GM19193 (cell line): Measurements from ENCODE around the gene DCLK2.

ENCODE experiments used
- POLR2A ChIP-seq: IDR thresholded peaks from 4 replicates; pipeline ENCODE4 v1.6.1; 2011; ENCODE audit not compliant: insufficient read depth, insufficient read length; ENCODE audit errors: extremely low read depth

DCLK2 gene

DNA sequence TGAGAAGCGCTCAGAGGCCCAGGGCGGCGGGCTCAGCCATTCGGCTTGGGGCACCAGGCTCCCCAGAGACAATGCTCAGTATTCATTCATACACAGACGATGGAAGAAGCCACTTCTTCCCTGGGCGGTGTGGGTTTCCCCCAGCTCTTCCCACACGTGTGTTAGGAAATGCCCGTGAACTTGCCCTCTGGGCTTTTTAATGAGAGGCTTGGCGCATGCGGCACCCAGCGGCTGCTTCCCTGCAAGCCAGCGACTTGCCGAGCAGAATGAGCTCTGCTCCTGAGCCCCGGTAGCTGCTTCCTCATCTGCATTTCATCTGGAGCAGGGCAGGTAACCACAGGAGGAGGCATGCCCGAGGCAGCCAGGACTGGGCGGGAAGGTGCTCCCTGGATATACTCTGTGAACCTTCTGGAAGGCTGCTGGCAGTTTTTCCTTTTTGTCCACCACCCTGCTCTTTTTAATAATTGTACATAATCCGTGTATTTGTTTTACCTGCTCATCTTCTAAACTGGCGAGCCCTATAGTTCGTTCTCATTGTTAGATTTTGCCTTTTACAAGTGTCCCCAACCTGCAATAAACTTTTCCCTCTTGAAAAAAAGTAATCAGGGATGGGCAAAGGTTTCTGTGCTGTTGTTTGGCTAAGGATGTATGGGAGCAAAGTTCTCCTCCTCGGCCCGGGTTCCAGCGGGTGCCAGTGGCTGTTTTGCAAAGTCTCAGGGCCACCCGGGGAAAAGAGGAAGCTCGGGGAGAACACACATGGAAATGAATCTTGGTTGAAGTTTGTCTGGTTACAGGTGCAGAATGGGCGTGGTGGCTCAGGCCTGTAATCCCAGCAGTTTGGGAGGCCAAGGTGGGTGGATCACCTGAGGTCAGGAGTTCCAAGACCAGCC is 178.8 kb downstream of the DCLK2 start:
- no peak for TF ChIP-seq POLR2A

DNA sequence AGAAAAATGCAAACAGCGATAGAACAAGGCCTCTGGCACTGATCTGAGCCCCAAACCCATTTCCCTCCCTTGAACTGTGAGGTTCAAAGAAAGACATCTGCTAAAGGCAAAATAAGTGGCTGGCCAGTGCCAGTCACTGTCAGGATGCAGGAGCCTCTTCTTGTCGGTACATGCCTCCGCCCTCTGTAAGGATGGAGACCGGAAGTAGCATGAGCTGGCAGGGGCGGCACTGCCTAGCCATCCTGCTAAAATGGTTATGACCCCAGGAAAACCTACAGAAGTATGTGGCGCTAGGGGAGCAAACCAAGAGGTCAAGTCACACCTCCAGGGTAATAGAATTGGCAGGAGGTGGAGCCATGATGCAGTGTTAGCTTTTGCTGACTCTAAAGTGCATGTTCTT is 180.3 kb downstream of the DCLK2 start:
- no peak for TF ChIP-seq POLR2A

GRCh38 chr4:150259861-150260567 is 181.8 kb downstream of the DCLK2 start:
- TF ChIP-seq POLR2A, result no peak

DNA sequence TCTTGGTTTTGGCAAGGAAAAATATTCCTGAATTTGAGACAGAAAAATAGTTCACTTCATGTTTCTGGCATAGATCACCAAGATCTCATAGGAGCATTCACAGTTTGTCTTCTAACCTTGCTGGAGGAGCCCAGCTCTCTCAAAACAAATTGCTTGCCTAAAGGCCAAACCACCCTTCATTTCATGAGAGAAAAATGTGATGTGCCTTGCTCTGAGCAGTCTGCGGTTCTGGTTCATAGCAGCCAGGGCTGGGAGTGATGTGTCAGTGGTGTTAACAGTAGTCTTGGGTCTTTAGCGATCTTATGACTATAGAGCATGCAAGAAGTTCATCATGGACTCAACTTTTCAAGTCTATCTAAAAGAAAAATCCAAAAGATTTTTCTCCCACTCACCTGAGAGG is 183.3 kb downstream of the DCLK2 start:
- TF ChIP-seq POLR2A, result no peak

- TF ChIP-seq POLR2A, result no peak
These were observed 184.4 kb downstream of the DCLK2 start for GRCh38 chr4:150262611-150263010.

DNA sequence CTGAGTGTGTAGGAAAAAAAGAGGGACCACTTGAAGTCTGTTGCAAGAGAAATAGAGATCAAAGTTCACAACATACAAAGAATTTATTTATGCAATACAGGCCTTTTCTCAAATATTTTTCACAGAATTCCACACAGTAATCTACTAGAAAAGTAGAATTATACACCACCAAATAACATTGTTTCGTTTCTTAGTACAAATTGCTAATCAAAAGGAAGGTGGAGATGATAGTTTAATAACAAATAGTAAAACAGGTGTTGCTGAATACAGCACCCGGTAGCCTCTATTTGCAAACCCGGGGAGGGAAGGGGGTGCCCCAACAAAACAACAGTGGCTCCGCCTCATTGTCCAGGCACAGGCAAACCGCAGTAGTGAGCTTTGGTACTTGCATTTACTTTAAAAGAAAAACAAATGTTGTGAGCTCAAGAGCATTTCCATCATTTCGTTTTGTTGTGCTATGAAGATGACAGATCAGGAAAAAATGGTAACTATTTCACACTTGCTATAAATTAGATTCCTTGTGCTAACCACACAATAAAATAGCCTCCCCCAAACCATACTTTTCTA is 186.4 kb downstream of the DCLK2 start:
- TF ChIP-seq POLR2A, result no peak

DNA sequence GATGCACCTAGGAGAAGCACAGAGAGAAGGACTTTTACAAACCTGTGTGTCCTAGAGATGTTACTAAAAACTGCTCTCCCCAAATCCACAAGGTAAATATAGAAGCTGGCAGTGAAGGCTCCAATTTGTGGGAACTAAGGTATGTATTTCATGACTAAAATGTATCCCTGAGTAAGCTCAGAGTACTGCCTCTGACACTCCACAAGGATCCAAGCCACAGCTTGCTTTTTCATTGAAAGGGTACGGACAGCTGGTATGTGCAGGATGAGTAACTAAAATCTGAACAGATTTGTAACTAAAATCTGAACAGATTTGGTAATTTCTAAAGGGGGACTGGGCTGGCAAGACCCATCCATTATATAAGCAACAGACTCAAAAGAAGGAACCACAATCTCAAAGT is 187.6 kb downstream of the DCLK2 start:
- no peak for TF ChIP-seq POLR2A

DNA sequence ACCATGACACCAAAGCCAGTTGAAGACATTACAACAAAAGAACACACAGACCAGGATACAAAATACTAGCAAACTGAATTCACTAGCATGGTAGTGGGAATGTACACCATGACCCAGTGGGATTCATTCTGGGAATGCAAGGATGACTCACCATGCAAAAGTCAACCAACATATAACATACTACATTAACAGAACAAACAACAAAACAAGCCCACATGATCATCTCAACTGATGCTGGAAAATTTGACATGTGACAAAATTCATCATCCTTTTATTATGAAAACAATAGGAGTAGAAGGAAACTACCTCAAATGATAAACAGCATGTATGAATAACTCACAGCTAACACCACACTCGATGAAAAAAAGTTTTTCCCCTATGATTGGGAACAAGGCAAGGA is 190.2 kb downstream of the DCLK2 start:
- no peak for TF ChIP-seq POLR2A

GRCh38 chr4:150278206-150278605 is 200.0 kb downstream of the DCLK2 start:
- TF ChIP-seq POLR2A, result no peak

DNA sequence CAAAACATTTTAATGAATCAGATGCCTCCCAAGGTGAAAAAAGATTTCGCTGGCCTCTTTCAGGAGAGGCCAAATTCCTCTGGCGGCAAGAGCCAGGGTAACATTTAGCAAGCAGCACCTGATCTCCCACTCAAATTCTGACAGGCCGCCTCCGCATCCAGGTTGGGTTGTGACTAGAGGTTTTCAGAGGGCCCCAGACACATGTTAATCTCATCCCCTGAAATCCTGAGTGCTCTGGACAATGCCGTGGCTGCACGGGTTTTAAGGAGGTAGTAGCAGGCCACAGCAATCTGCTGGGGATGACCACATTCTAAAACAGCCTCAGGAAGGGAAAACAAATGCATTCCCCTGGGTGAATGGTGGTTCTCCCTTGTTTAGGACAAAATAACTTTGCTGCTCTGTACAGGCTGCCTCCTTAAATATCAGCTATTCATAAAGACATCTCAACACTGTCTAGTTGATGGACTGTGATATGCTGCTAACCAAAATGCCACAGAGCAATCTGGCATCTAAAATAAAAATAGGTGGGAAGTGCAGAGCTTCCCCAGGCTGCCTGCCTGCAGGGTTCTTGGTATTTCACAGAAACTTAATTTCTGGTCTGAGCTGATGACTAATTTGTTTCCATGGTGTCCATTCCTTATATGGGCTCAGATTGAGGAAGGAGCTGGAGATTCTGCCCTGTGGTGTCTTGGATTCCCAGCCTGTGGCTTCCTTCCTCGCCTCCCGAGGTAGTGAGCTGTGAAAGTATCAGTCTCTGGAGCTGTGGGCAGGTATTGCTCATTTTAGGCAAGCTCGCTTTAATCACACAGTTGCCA is 202.0 kb downstream of the DCLK2 start:
- TF ChIP-seq POLR2A, result no peak

GRCh38 chr4:150280975-150281374 is 202.7 kb downstream of the DCLK2 start:
- no peak for TF ChIP-seq POLR2A

DNA sequence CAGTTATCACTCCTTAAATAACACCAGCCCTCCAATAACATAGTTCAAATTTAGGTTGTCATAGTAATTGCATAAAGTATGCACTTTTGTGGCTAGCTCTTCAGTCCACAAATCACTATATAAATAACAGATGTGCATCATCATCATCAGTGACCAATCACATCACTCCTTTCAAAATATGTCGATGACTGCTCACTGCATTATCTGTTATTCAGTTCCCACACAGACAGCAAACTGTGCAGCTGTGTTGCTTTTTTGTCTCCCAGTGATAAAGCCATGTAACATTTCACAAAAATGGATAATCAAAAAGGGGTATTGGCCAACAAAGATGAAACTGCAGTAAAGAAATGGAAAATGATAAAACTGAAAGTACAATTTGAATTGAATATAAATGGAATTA is 205.4 kb downstream of the DCLK2 start:
- TF ChIP-seq POLR2A, result no peak

DNA sequence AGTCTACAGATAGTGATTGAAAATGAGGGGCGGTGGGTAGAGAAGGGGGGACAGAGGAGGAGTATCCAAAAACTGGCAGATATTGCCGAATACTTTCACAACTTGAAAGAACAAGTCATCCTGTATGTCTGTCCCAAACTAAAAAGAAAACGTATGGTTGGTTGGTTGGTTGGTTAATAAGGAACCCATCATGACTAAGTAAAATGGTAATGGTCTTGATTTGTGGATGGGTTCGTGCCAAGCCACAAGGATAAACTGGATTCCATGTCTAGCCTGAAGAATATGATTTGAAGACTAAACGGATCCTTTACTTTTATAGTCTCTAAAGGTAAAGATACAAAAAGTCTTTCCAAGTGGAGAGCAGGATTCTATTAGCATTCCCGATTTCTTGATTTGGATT is 208.4 kb downstream of the DCLK2 start:
- TF ChIP-seq POLR2A, result no peak

- no peak for TF ChIP-seq POLR2A
These were observed 211.0 kb downstream of the DCLK2 start for GRCh38 chr4:150289198-150289597.

- no peak for TF ChIP-seq POLR2A
These were observed 211.6 kb downstream of the DCLK2 start for GRCh38 chr4:150289881-150290280.

GRCh38 chr4:150297861-150298474 is 219.7 kb downstream of the DCLK2 start:
- no peak for TF ChIP-seq POLR2A
